BE2C (cell line): Measurements from ENCODE around the gene LCT.

ENCODE experiments used
- DNase-seq: peaks from one replicate; pipeline ENCODE4 v3.0.0-alpha.2; 2020
- H3K27me3 ChIP-seq: fragments of 250-450 bp; sonication (Bioruptor Pico); 2 replicates; pipeline ENCODE4 v1.5.1; 2020; ENCODE audit warnings: mild to moderate bottlenecking
- H3K36me3 ChIP-seq: fragments of 250-450 bp; sonication (Bioruptor Pico); 2 replicates; pipeline ENCODE4 v1.5.1; 2020; ENCODE audit warnings: mild to moderate bottlenecking
- H3K4me1 ChIP-seq: fragments of 250-450 bp; sonication (Bioruptor Pico); 2 replicates; pipeline ENCODE4 v1.5.1; 2020
- H3K4me3 ChIP-seq: 2 replicates; pipeline ENCODE4 v1.5.1; 2011; ENCODE audit warnings: low read depth, low read length
- H3K9me3 ChIP-seq: fragments of 250-450 bp; sonication (Bioruptor Pico); 2 replicates; pipeline ENCODE4 v1.5.1; 2020
- CTCF ChIP-seq: IDR thresholded peaks from 2 replicates; pipeline ENCODE4 v1.5.1; 2012; ENCODE audit warnings: mild to moderate bottlenecking, low read depth, low read length

The LCT gene

GRCh38 chr2:135840601-135841000, 3.6 kb upstream of the LCT start:
- peaks cover 9% of the 10 kb centered on the region; the same call in 1 of the 2 replicates for H3K36me3 ChIP-seq
- DNase-seq: no peak
- H3K4me3 ChIP-seq: no peak overlapping the region
- TF ChIP-seq CTCF: no peak
- H3K27me3 ChIP-seq: no peaks in the 10 kb centered on the region
- H3K4me1 ChIP-seq: no peaks in the 10 kb centered on the region
- H3K9me3 ChIP-seq: no peaks in the 10 kb centered on the region

GRCh38 chr2:135839713-135840112, 2.7 kb upstream of the LCT start:
- Histone ChIP-seq H3K4me1 (no peaks in the 10 kb centered on the region), H3K9me3 (no peaks in the 10 kb centered on the region), H3K27me3 (no peaks in the 10 kb centered on the region), H3K4me3 (no peak overlapping the region), H3K36me3 (peaks cover 7% of the 10 kb centered on the region; the same call in 1 of the 2 replicates)
- no peak for DNase-seq
- TF ChIP-seq CTCF: no peak

- Histone ChIP-seq H3K4me3 (no peak overlapping the region), H3K36me3 (peaks cover 7% of the 10 kb centered on the region; the same call in 1 of the 2 replicates), H3K9me3 (no peaks in the 10 kb centered on the region), H3K27me3 (no peaks in the 10 kb centered on the region), H3K4me1 (no peaks in the 10 kb centered on the region)
- DNase-seq: no peak
- TF ChIP-seq CTCF: no peak
Observed at GRCh38 chr2:135838502-135838901, 1.5 kb upstream of the LCT start.

- TF ChIP-seq CTCF: no peak
- H3K36me3 ChIP-seq: no peaks in the 10 kb centered on the region
Observed at GRCh38 chr2:135832891-135833290, 4.1 kb downstream of the LCT start.

GRCh38 chr2:135831180-135831812, 5.7 kb downstream of the LCT start:
- no peak for TF ChIP-seq CTCF
- Histone ChIP-seq H3K9me3 (no peaks in the 10 kb centered on the region), H3K4me1 (no peaks in the 10 kb centered on the region), H3K27me3 (no peaks in the 10 kb centered on the region), H3K4me3 (no peak overlapping the region), H3K36me3 (no peaks in the 10 kb centered on the region)
- DNase-seq: peak; percentile 13

More at GRCh38 chr2:135832891-135833290, 4.1 kb downstream of the LCT start:
- Histone ChIP-seq H3K4me1 (no peaks in the 10 kb centered on the region), H3K27me3 (no peaks in the 10 kb centered on the region), H3K9me3 (no peaks in the 10 kb centered on the region), H3K4me3 (no peak overlapping the region)
- DNase-seq: no peak

GRCh38 chr2:135829378-135830135, 7.4 kb downstream of the LCT start:
- Histone ChIP-seq H3K36me3 (no peaks in the 10 kb centered on the region), H3K4me3 (no peak overlapping the region), H3K4me1 (no peaks in the 10 kb centered on the region), H3K9me3 (no peaks in the 10 kb centered on the region), H3K27me3 (no peaks in the 10 kb centered on the region)
- TF ChIP-seq CTCF: no peak
- DNase-seq: no peak
